Kidney (tissue), 14 donors: ENCODE results near the gene PITPNC1. TPM values are rescaled to one million over a fixed set of nuclear protein-coding genes. Genes with fewer than 3 reads are reported as not detected.
A peak's percentile ranks its signal among the peaks of the same experiment; 100 is the strongest.

ENCODE experiments used
- DNase-seq, 5 donors: peaks; one replicate each; pipeline ENCODE4 v3.0.0-alpha.2; 2013 to 2020
- FAIRE-seq: peaks from 2 replicates; lab custom pipeline; 2012; peaks lifted over from hg19 to GRCh38; lab: Jason Lieb, UNC
- H3K27ac ChIP-seq, 2 donors: one replicate each; pipeline ENCODE4 v1.7.0; 2013; ENCODE audit warnings: low read depth in 2 of 2, low read length in 2 of 2, inconsistent platforms in 1 of 2
- H3K27me3 ChIP-seq: one replicate; pipeline ENCODE4 v1.7.1; 2013; ENCODE audit warnings: low read length, inconsistent platforms; ENCODE audit not compliant: control insufficient read depth, insufficient read depth
- H3K36me3 ChIP-seq, 3 donors: one replicate each; pipeline versions ENCODE4 v1.7.0 to v1.7.1; 2013; ENCODE audit warnings: low read length in 3 of 3, control low read depth in 1 of 3, inconsistent platforms in 1 of 3; ENCODE audit not compliant: insufficient read depth in 3 of 3, control insufficient read depth in 2 of 3
- H3K4me1 ChIP-seq, 3 donors: one replicate each; pipeline versions ENCODE4 v1.7.0 to v1.7.1; 2013; ENCODE audit warnings: low read length in 3 of 3, inconsistent platforms in 1 of 3, low read depth in 1 of 3; ENCODE audit not compliant: control insufficient read depth in 2 of 3, insufficient read depth in 2 of 3
- H3K4me3 ChIP-seq, 3 donors: one replicate each; pipeline versions ENCODE4 v1.7.0 to v1.8.1; 2013; ENCODE audit warnings: low read length in 3 of 3, control low read depth in 1 of 3, inconsistent platforms in 1 of 3
- H3K9ac ChIP-seq, 3 donors: one replicate each; pipeline versions ENCODE4 v1.7.0 to v1.7.1; 2013; ENCODE audit warnings: low read length in 3 of 3, control low read depth in 1 of 3, inconsistent platforms in 1 of 3
- H3K9me3 ChIP-seq, 3 donors: one replicate each; pipeline versions ENCODE4 v1.7.0 to v1.7.1; 2013; ENCODE audit warnings: low read length in 3 of 3, control low read depth in 1 of 3, inconsistent platforms in 1 of 3; ENCODE audit not compliant: control insufficient read depth in 2 of 3, insufficient read depth in 1 of 3
- CTCF ChIP-seq: IDR thresholded peaks from 3 replicates; pipeline ENCODE4 v1.5.1; 2012; ENCODE audit warnings: mild to moderate bottlenecking, moderate library complexity, borderline replicate concordance; ENCODE audit not compliant: insufficient read depth; ENCODE audit errors: extremely low read depth
- intact Hi-C: fragments of 100-400 bp; cut with DNase I; formaldehyde crosslinking; loops from one replicate; pipeline ENCODE4 v1.11.1; 2022
- polyA plus RNA-seq: library from polyadenylated mRNA; stranded (reverse); fragments of 350-450 nt; fragmentation: Illumina TruSeq; extraction: RNeasy Lipid Tissue Mini Kit (QIAGEN cat#74804); gene quantifications from one replicate; pipeline ENCODE4 v1.2.3, GENCODE V29; 2014; ENCODE audit warnings: low read depth, low replicate concordance; ENCODE audit not compliant: insufficient read depth
- total RNA-seq: library from RNA; stranded (reverse); fragmentation: NEBNext Ultra II Directional; extraction: Animal tissue kit (Norgen Biotek cat#: 25700); gene quantifications from one replicate; pipeline ENCODE4 v1.2.1, GENCODE V29; 2021
- donor health status: control.
- donor health status: control.
- donor health status: control.
- donor health status: control.
- donor health status: control.
- donor health status: DM: yes; HTN: yes; CAD: no.
- donor health status: Normal renal cell carcinoma (clear cell type).

Gene PITPNC1
- total and polyA plus RNA-seq, 2 donors from 2014 or later, result 14.2 to 41.3 TPM

- Histone ChIP-seq H3K4me1 (no peaks in the 10 kb centered on the region), H3K36me3 (no peaks in the 10 kb centered on the region), H3K4me3 (no peak overlapping the region), H3K9ac (no peak overlapping the region), H3K27me3 (no peaks in the 10 kb centered on the region), H3K9me3 (no peaks in the 10 kb centered on the region), H3K27ac (no peak overlapping the region)
- intact Hi-C loops, result no loop called here
- no peak for FAIRE-seq
- DNase-seq, result no peak
- TF ChIP-seq CTCF, result no peak
Observed at GRCh38 chr17:67623767-67624166, 246.7 kb downstream of the PITPNC1 start.

- H3K9me3 ChIP-seq, result no peaks in the 10 kb centered on the region
- intact Hi-C loops, result no loop called here
- no peak overlapping the region for H3K9ac ChIP-seq
- DNase-seq (peak in 1 of 5 donors; percentile 28), FAIRE-seq (no peak)
- H3K27me3 ChIP-seq, result no peaks in the 10 kb centered on the region
- no peaks in the 10 kb centered on the region for H3K4me1 ChIP-seq
- no peak overlapping the region for H3K4me3 ChIP-seq
- no peak overlapping the region for H3K27ac ChIP-seq
- TF ChIP-seq CTCF, result no peak
- no peaks in the 10 kb centered on the region for H3K36me3 ChIP-seq
Observed at GRCh38 chr17:67624886-67625656, 248.0 kb downstream of the PITPNC1 start.

GRCh38 chr17:67625971-67626370 lies 248.9 kb downstream of the PITPNC1 start:
- Histone ChIP-seq H3K36me3 (no peaks in the 10 kb centered on the region), H3K9ac (no peak overlapping the region), H3K27me3 (no peaks in the 10 kb centered on the region), H3K4me3 (no peak overlapping the region), H3K27ac (no peak overlapping the region), H3K9me3 (no peaks in the 10 kb centered on the region), H3K4me1 (no peaks in the 10 kb centered on the region)
- DNase-seq (no peak), FAIRE-seq (no peak)
- TF ChIP-seq CTCF, result no peak
- intact Hi-C loops, result no loop called here
